HepG2 (cell line): Measurements from ENCODE around the gene ZDHHC14. TPM values are rescaled to one million over a fixed set of nuclear protein-coding genes. Genes with fewer than 3 reads are reported as not detected.
A peak's percentile ranks its signal among the peaks of the same experiment; 100 is the strongest.

Experiments used
- AGO1 ChIP-seq: fragments of 200-400 bp; formaldehyde crosslinking; IDR thresholded peaks from 2 replicates; pipeline ENCODE4 v1.6.1; 2017; ENCODE audit warnings: mild to moderate bottlenecking, low read depth, low read length, moderate library complexity; ENCODE audit not compliant: poor library complexity, severe bottlenecking
- CBX5 ChIP-seq: sonication (generic); formaldehyde crosslinking; IDR thresholded peaks from 2 replicates; pipeline ENCODE4 v1.4.0; 2020; ENCODE audit warnings: missing genetic modification reagents, borderline replicate concordance
- DNMT1 ChIP-seq: sonication (generic); formaldehyde crosslinking; IDR thresholded peaks from 2 replicates; pipeline ENCODE4 v1.5.1; 2020; ENCODE audit warnings: mild to moderate bottlenecking, missing genetic modification reagents
- ETV5 ChIP-seq: IDR thresholded peaks from 2 replicates; pipeline ENCODE4 v1.6.1; 2018; ENCODE audit warnings: missing biosample characterization, missing genetic modification reagents, inconsistent platforms, borderline replicate concordance
- FOSL1 ChIP-seq: sonication (generic); formaldehyde crosslinking; IDR thresholded peaks from 2 replicates; pipeline ENCODE4 v1.9.0; 2021; ENCODE audit warnings: missing genetic modification reagents, borderline replicate concordance
- FOSL2 ChIP-seq: sonication (generic); formaldehyde crosslinking; IDR thresholded peaks from 2 replicates; pipeline ENCODE4 v1.4.0; 2020; ENCODE audit warnings: missing genetic modification reagents
- GRHL1 ChIP-seq: sonication (generic); formaldehyde crosslinking; conservative IDR thresholded peaks from 2 replicates; pipeline ENCODE4 v1.8.0; 2022; ENCODE audit warnings: missing genetic modification reagents
- GTF2F1 ChIP-seq: fragments of 150-350 bp; IDR thresholded peaks from 2 replicates; pipeline ENCODE4 v1.6.1; 2014; ENCODE audit warnings: low read length
- HNRNPL ChIP-seq: fragments of 200-400 bp; formaldehyde crosslinking; IDR thresholded peaks from 2 replicates; pipeline ENCODE4 v1.6.1; 2017; ENCODE audit warnings: mild to moderate bottlenecking, low read depth, low read length
- ISX ChIP-seq: sonication (generic); formaldehyde crosslinking; conservative IDR thresholded peaks from 2 replicates; pipeline ENCODE4 v1.5.0; 2020; ENCODE audit warnings: missing genetic modification reagents
- NCOA2 ChIP-seq: sonication (generic); formaldehyde crosslinking; IDR thresholded peaks from 2 replicates; pipeline ENCODE4 v1.8.0; 2022; ENCODE audit warnings: inconsistent platforms
- PHF5A ChIP-seq: IDR thresholded peaks from one replicate; pipeline ENCODE4 v1.6.1; 2018; ENCODE audit warnings: low read depth, missing genetic modification reagents; ENCODE audit not compliant: unreplicated experiment
- RARA ChIP-seq: IDR thresholded peaks from 2 replicates; pipeline ENCODE4 v1.6.1; 2016; ENCODE audit warnings: missing genetic modification reagents, missing compliant biosample characterization
- RNF2 ChIP-seq: fragments of 450-650 bp; conservative IDR thresholded peaks from 2 replicates; pipeline ENCODE4 v1.6.1; 2016; ENCODE audit warnings: low read depth
- RORA ChIP-seq: sonication (generic); formaldehyde crosslinking; IDR thresholded peaks from 2 replicates; pipeline ENCODE4 v1.5.0; 2020; ENCODE audit warnings: mild to moderate bottlenecking, missing genetic modification reagents, moderate library complexity
- SNAPC2 ChIP-seq: sonication (generic); formaldehyde crosslinking; IDR thresholded peaks from 2 replicates; pipeline ENCODE4 v1.8.1; 2022; ENCODE audit warnings: mild to moderate bottlenecking, missing genetic modification reagents
- SRSF1 ChIP-seq: fragments of 200-400 bp; formaldehyde crosslinking; optimal IDR thresholded peaks from 2 replicates; pipeline ENCODE3; 2017; ENCODE audit warnings: mild to moderate bottlenecking, low read depth, low read length, moderate library complexity
- TAF15 ChIP-seq: fragments of 200-400 bp; formaldehyde crosslinking; IDR thresholded peaks from one replicate; pipeline ENCODE4 v1.6.1; 2018; ENCODE audit warnings: mild to moderate bottlenecking, low read depth, low read length; ENCODE audit not compliant: poor library complexity, severe bottlenecking
- TSC22D2 ChIP-seq: sonication (generic); formaldehyde crosslinking; IDR thresholded peaks from 2 replicates; pipeline ENCODE4 v1.5.1; 2020; ENCODE audit warnings: missing genetic modification reagents, mild to moderate bottlenecking, borderline replicate concordance
- ZFP90 ChIP-seq: sonication (generic); formaldehyde crosslinking; IDR thresholded peaks from 2 replicates; pipeline ENCODE4 v1.8.0; 2022; ENCODE audit warnings: missing genetic modification reagents, mild to moderate bottlenecking, inconsistent platforms, borderline replicate concordance
- ZKSCAN1 ChIP-seq: fragments of 150-350 bp; IDR thresholded peaks from 2 replicates; pipeline ENCODE4 v1.6.1; 2014; ENCODE audit warnings: low read length
- ZNF121 ChIP-seq: sonication (generic); formaldehyde crosslinking; IDR thresholded peaks from 2 replicates; pipeline ENCODE4 v1.5.0; 2020; ENCODE audit warnings: mild to moderate bottlenecking, missing genetic modification reagents
- ZNF143 ChIP-seq: sonication (generic); formaldehyde crosslinking; IDR thresholded peaks from 2 replicates; pipeline ENCODE4 v1.4.0; 2020; ENCODE audit warnings: missing genetic modification reagents
- ZNF20 ChIP-seq: sonication (generic); formaldehyde crosslinking; IDR thresholded peaks from 2 replicates; pipeline ENCODE4 v1.4.0; 2020; ENCODE audit warnings: mild to moderate bottlenecking, moderate library complexity, missing genetic modification reagents
- ZNF235 ChIP-seq: sonication (generic); formaldehyde crosslinking; IDR thresholded peaks from 2 replicates; pipeline ENCODE4 v1.8.1; 2023; ENCODE audit warnings: mild to moderate bottlenecking, missing genetic modification reagents, borderline replicate concordance
- ZNF276 ChIP-seq: sonication (generic); formaldehyde crosslinking; IDR thresholded peaks from 2 replicates; pipeline ENCODE4 v1.4.0; 2020; ENCODE audit warnings: mild to moderate bottlenecking, low read depth, missing genetic modification reagents
- ZNF510 ChIP-seq: sonication (generic); formaldehyde crosslinking; IDR thresholded peaks from 2 replicates; pipeline ENCODE4 v1.4.0; 2020; ENCODE audit warnings: low read depth, mild to moderate bottlenecking, missing genetic modification reagents
- ZNF513 ChIP-seq: sonication (generic); formaldehyde crosslinking; conservative IDR thresholded peaks from 2 replicates; pipeline ENCODE4 v1.5.0; 2020; ENCODE audit warnings: missing genetic modification reagents
- polyA plus RNA-seq, 8 experiments: library from polyadenylated mRNA; depleted of rRNA in 3 of 8; stranded (reverse) in 7 of 8; unstranded in 1 of 8; fragments of >200 nt; fragmentation: Illumina TruSeq in 4 of 8; extraction: Trizol in 4 of 8; gene quantifications; 2 replicates each; pipeline versions ENCODE4 v1.2.1 to v1.2.3, GENCODE V29; 2011 to 2016; ENCODE audit warnings: low read depth in 4 of 8, missing spikeins in 1 of 8, mixed read lengths in 1 of 8; ENCODE audit not compliant: insufficient read depth in 1 of 8
- total RNA-seq, 5 experiments: library from RNA; depleted of rRNA; stranded (reverse); fragments of >200 nt; fragmentation: Illumina TruSeq; extraction: Trizol; gene quantifications; 2 replicates each; pipeline ENCODE4 v1.2.3, GENCODE V29; 2016; ENCODE audit warnings: low read depth in 1 of 5

ZDHHC14 gene
- total and polyA plus RNA-seq, 2 of the 13 experiments (the other 11 are each of a cell fraction or from before 2014, with no cell fraction given), result 3.7 to 9.5 TPM

GRCh38 chr6:157434349-157435033 lies 53.5 kb downstream of the ZDHHC14 start (continued):
- TF ChIP-seq FOSL2 (CRISPR knock-in tag), result peak; percentile 51; the same call in 1 of the 2 replicates
- TF ChIP-seq ZFP90 (CRISPR knock-in tag), result no peak
- TF ChIP-seq GRHL1 (CRISPR knock-in tag), result no peak
- TF ChIP-seq RARA (CRISPR knock-in tag), result peak; percentile 76
- TF ChIP-seq ZKSCAN1, result no peak
- no peak for TF ChIP-seq ZNF235 (CRISPR knock-in tag)
- TF ChIP-seq CBX5 (CRISPR knock-in tag), result no peak
- no peak for TF ChIP-seq FOSL1 (CRISPR knock-in tag)
- no peak for TF ChIP-seq ZNF20
- no peak for TF ChIP-seq TSC22D2 (CRISPR knock-in tag)
- TF ChIP-seq DNMT1 (CRISPR knock-in tag), result no peak
- no peak for TF ChIP-seq HNRNPL
- TF ChIP-seq RNF2, result no peak
- TF ChIP-seq RORA (CRISPR knock-in tag), result no peak
- TF ChIP-seq GTF2F1, result no peak
- TF ChIP-seq ZNF510 (CRISPR knock-in tag), result no peak
- TF ChIP-seq PHF5A, result no peak
- TF ChIP-seq AGO1, result no peak
- TF ChIP-seq ZNF513, result no peak
- no peak for TF ChIP-seq ZNF143
- no peak for TF ChIP-seq ZNF276 (CRISPR knock-in tag)
- TF ChIP-seq NCOA2 (CRISPR knock-in tag), result peak; percentile 35; the same call in 1 of the 2 replicates
- no peak for TF ChIP-seq TAF15
- TF ChIP-seq ETV5 (CRISPR knock-in tag), result peak; percentile 19; the same call in 1 of the 2 replicates
- no peak for TF ChIP-seq ISX
- TF ChIP-seq ZNF121 (CRISPR knock-in tag), result no peak
- TF ChIP-seq SRSF1, result no peak
- TF ChIP-seq SNAPC2 (CRISPR knock-in tag), result no peak
